Brain microvascular endothelial cell (primary cell): ENCODE results near the gene MPZL1.
A peak's percentile ranks its signal among the peaks of the same experiment; 100 is the strongest.

Experiments
- DNase-seq: peaks from one replicate; pipeline ENCODE4 v3.0.0-alpha.2; 2020
- H3K27ac ChIP-seq: fragments of 250-450 bp; sonication (Bioruptor Pico); 2 replicates; pipeline ENCODE4 v1.5.1; 2020; ENCODE audit warnings: mild to moderate bottlenecking, moderate library complexity
- H3K27me3 ChIP-seq: fragments of 250-450 bp; sonication (Bioruptor Pico); replicated peaks from 2 replicates; pipeline ENCODE4 v1.5.1; 2020; ENCODE audit warnings: mild to moderate bottlenecking
- H3K36me3 ChIP-seq: fragments of 250-450 bp; sonication (Bioruptor Pico); replicated peaks from 2 replicates; pipeline ENCODE4 v1.5.1; 2020; ENCODE audit warnings: mild to moderate bottlenecking
- H3K4me3 ChIP-seq: 2 replicates; pipeline ENCODE4 v1.5.1; 2011; ENCODE audit warnings: low read depth, mild to moderate bottlenecking, control low read depth, low read length, moderate library complexity
- in situ Hi-C: cut with HindIII; loops from 2 replicates; pipeline ENCODE4 v1.10.0; 2017; ENCODE audit warnings: low sequenced_read_pairs, low pct_ligation_motif_present
- TF ChIP-seq, protein P1 (sequence below): IDR thresholded peaks from 2 replicates; pipeline ENCODE4 v1.5.1; 2011; ENCODE audit warnings: low read depth, mild to moderate bottlenecking, moderate library complexity, low read length, control low read depth, inconsistent platforms; ENCODE audit errors: missing control alignments

Gene MPZL1

GRCh38 chr1:167820684-167821355, 99.0 kb downstream of the MPZL1 start:
- no peak for DNase-seq
- H3K27me3 ChIP-seq = no peaks in the 10 kb centered on the region
- H3K4me3 ChIP-seq = no peak overlapping the region
- no peaks in the 10 kb centered on the region for H3K36me3 ChIP-seq
- TF ChIP-seq, protein P1, sequence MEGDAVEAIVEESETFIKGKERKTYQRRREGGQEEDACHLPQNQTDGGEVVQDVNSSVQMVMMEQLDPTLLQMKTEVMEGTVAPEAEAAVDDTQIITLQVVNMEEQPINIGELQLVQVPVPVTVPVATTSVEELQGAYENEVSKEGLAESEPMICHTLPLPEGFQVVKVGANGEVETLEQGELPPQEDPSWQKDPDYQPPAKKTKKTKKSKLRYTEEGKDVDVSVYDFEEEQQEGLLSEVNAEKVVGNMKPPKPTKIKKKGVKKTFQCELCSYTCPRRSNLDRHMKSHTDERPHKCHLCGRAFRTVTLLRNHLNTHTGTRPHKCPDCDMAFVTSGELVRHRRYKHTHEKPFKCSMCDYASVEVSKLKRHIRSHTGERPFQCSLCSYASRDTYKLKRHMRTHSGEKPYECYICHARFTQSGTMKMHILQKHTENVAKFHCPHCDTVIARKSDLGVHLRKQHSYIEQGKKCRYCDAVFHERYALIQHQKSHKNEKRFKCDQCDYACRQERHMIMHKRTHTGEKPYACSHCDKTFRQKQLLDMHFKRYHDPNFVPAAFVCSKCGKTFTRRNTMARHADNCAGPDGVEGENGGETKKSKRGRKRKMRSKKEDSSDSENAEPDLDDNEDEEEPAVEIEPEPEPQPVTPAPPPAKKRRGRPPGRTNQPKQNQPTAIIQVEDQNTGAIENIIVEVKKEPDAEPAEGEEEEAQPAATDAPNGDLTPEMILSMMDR = no peak
- in situ Hi-C loops = no loop called here
- H3K27ac ChIP-seq = peak overlapping the region; percentile 77

DNA sequence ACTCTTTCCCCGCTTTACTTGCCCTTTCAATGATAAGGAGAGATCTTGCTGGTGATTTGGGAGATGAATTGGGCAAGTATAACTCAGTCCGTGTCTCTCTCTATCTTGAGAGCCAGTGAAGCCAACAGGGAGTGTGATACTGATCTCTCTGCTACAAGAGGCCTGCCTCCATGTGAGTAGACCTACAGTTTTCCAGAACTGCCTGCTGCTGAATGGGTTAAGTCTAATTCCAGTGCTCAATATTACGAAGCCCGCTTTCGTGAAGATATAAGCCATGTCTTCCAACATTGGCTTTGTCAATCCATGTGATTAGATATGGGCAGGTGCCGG, 99.5 kb downstream of the MPZL1 start:
- Histone ChIP-seq H3K27ac (no peak overlapping the region), H3K27me3 (no peaks in the 10 kb centered on the region)

DNA sequence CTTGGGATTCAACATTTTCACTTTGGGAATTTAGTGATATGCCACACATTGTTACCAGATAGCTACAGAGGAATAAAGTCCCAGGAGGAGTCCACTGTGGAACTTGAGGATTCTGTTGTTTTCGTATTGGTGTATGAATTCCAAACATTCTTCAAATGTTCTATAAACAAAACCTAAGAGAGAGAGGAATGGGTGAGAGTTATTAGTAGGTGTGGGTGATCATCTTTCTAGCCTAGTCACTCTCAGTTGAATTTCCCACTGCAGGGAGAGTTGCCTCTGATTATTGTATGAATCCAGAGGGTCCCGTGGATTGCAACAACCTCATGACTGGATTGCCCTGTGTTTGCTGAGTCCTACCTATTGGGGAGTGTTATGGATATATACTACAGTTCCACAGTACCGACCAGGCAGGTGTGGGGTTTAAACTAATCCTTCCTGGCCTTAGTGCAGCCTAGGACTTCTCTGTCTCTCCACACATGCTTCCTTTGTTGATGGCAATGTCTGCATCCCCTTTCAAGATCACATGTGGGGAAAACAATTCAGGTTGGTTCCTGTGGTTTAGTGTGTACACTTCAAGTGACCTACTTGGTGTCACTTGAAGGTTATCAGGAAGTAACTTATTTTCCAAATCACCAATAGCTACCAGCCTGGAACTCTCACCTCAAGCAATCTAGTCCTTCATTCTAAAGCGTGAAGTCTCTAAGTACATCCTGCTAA, 100.3 kb downstream of the MPZL1 start:
- H3K4me3 ChIP-seq = no peak overlapping the region
- no peak for DNase-seq
- no peaks in the 10 kb centered on the region for H3K36me3 ChIP-seq
- H3K27me3 ChIP-seq = no peaks in the 10 kb centered on the region
- H3K27ac ChIP-seq = peak overlapping the region; percentile 7
- TF ChIP-seq, protein P1 = no peak
- in situ Hi-C loops = no loop called here

More for the DNA sequence above, 99.5 kb downstream of the MPZL1 start:
- H3K36me3 ChIP-seq = no peaks in the 10 kb centered on the region
- TF ChIP-seq, protein P1 = no peak
- H3K4me3 ChIP-seq = no peak overlapping the region
- in situ Hi-C loops = no loop called here
- DNase-seq = no peak

DNA sequence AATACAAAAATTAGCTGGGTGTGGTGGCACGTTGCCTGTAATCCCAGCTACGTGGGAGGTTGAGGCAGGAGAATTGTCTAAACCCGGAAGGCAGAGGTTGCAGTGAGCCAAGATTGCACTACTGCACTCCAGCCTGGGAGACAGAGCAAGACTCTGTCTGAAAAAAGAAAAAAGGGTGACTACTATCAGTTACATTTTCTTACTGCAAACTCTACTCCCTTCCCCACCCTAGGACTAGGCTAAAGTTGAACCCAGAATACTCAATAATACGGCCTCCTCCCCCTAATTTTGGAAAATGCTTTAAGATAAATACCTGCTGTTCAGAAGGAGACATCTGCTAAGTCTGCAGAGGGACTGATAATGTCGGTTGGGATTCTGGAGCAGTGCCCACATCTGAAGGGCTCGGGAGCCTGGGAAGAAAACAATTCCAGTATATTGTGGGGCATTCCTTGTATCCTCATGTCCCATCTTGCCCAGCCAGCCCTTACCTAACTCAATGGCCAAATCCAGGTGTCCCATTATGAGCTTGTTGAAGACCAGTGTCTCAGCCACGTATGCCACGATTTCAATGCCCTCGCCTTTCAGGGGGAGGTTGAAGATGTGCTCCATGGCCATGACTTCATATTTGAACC, 102.5 kb downstream of the MPZL1 start:
- TF ChIP-seq, protein P1 = no peak
- no peak for DNase-seq

DNA sequence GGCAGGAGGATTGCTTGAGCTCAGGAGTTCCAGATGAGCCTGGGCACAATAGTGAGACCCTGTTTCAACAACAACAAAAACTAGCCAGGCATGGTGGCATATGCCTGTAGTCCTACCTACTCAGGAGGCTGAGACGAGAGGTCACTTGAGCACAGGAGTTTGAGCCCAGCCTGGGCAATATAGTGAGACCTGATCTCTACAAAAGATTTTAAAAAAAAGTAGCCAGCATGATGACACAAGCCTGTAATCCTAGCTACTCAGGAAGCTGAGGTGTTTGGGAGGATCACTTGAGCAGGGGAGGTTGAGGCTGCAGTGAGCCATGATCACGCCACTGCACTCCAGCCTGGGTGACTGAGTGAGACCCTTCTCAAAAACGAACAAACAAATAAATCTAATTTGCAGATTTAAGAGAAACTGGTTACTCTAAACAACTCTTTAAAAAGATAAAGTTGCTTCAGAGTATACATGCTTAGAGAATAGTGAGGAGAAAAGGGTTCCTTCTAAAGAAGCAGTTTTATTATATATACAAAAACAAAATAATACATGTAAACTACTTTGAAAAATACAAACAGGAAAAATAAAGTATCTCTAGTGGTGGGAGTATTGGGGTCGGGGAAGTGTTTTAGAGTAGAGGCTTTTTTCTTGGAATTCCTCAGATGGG, 103.8 kb downstream of the MPZL1 start:
- Histone ChIP-seq H3K27me3 (no peaks in the 10 kb centered on the region), H3K4me3 (no peak overlapping the region), H3K36me3 (no peaks in the 10 kb centered on the region), H3K27ac (no peak overlapping the region)
- TF ChIP-seq, protein P1 = no peak
- DNase-seq = no peak
- in situ Hi-C loops = no loop called here

More for the DNA sequence above, 102.5 kb downstream of the MPZL1 start:
- in situ Hi-C loops = no loop called here
- Histone ChIP-seq H3K36me3 (no peaks in the 10 kb centered on the region), H3K27me3 (no peaks in the 10 kb centered on the region), H3K27ac (no peak overlapping the region), H3K4me3 (no peak overlapping the region)
